H1 (cell line): ENCODE data around the gene LTB. TPM values are rescaled to one million over a fixed set of nuclear protein-coding genes. Genes with fewer than 3 reads are reported as not detected.

Source experiments
- RNF2 ChIP-seq: fragments of 200-900, 300-1000 bp; sonication (generic); IDR thresholded peaks from 2 replicates; pipeline ENCODE4 v1.7.1; 2016; ENCODE audit warnings: borderline replicate concordance, low read depth, mild to moderate bottlenecking, antibody characterized with exemption, low read length; ENCODE audit not compliant: poor library complexity, severe bottlenecking; ENCODE audit errors: missing control alignments
- polyA plus RNA-seq, 7 experiments: library from polyadenylated mRNA; depleted of rRNA in 3 of 7; stranded (reverse) in 5 of 7; unstranded in 2 of 7; fragments of >200 nt in 5 of 7; fragments of 200-250 nt in 2 of 7; gene quantifications; 1 replicate in 5 of 7; 2 replicates in 1 of 7; 4 replicates in 1 of 7; pipeline versions ENCODE4 v1.2.1 to v1.2.3, GENCODE V29; 2011 to 2013; ENCODE audit warnings: missing spikeins in 2 of 7, mixed read lengths in 2 of 7
- small RNA-seq: library from polyadenylated mRNA; stranded (forward); fragments of <200 nt; extraction: miRNeasy Mini kit (QIAGEN cat#:217004); gene quantifications from one replicate; pipeline ENCODE3, GENCODE V24; 2013; ENCODE audit not compliant: insufficient read depth
- total RNA-seq: library from RNA; stranded (reverse); fragmentation: NEBNext Ultra II Directional; extraction: Animal tissue kit (Norgen Biotek cat#: 25700); gene quantifications from 2 replicates; pipeline ENCODE4 v1.2.1, GENCODE V29; 2021
- TF ChIP-seq, protein P1 (sequence below): IDR thresholded peaks from 2 replicates; pipeline ENCODE4 v1.6.1; 2012; ENCODE audit warnings: inconsistent platforms

Gene LTB
- total and polyA plus RNA-seq, 2 of the 8 experiments (the other 6 are each of a cell fraction or from before 2014, with no cell fraction given), result 0.43 to 0.47 TPM

GRCh38 chr6:31530659-31531058 lies 51.6 kb downstream of the LTB start (continued):
- TF ChIP-seq RNF2, result no peak
- TF ChIP-seq, protein P1, sequence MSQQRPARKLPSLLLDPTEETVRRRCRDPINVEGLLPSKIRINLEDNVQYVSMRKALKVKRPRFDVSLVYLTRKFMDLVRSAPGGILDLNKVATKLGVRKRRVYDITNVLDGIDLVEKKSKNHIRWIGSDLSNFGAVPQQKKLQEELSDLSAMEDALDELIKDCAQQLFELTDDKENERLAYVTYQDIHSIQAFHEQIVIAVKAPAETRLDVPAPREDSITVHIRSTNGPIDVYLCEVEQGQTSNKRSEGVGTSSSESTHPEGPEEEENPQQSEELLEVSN, result no peak

Small RNA genes within 50 kb of the gene (small RNA-seq; reads per million reads assigned to genes)
- gene SNORA38 (15.9 reads per million, percentile 89 among the genes with 10 or more reads in this experiment), gene SNORD117 (95.2 reads per million, percentile 97 among the genes with 10 or more reads in this experiment), gene SNORD84 (not detected), gene UQCRHP1 (not detected)

Other genes starting within 250 kb of the LTB start
Only the 30 nearest of the 35 such genes appear.
- gene MICA, start 178.8 kb downstream of the LTB start, total RNA-seq, result 11.3 and 12.5 TPM in 2 replicates
- 16.3 and 17.0 TPM in 2 replicates for gene MICA, start 178.8 kb downstream of the LTB start, polyA plus RNA-seq (2011; rRNA removed)
- 15.4 and 16.2 TPM in 2 replicates for gene MICB, start 84.3 kb downstream of the LTB start, total RNA-seq
- 19.7 and 25.3 TPM in 2 replicates for gene MICB, start 84.3 kb downstream of the LTB start, polyA plus RNA-seq (2011; rRNA removed)
- not detected in 2 replicates for gene MCCD1, start 53.5 kb downstream of the LTB start, total RNA-seq
- not detected in 2 replicates for gene MCCD1, start 53.5 kb downstream of the LTB start, polyA plus RNA-seq (2011; rRNA removed)
- 780 and 794 TPM in 2 replicates for gene DDX39B, start 40.4 kb downstream of the LTB start, total RNA-seq
- gene DDX39B, start 40.4 kb downstream of the LTB start, polyA plus RNA-seq (2011; rRNA removed), result 896 and 1,164 TPM in 2 replicates
- gene ATP6V1G2, start 35.8 kb downstream of the LTB start, total RNA-seq, result 2.9 and 3.0 TPM in 2 replicates
- gene ATP6V1G2, start 35.8 kb downstream of the LTB start, polyA plus RNA-seq (2011; rRNA removed), result 5.1 and 5.7 TPM in 2 replicates
- 10.8 and 11.2 TPM in 2 replicates for gene NFKBIL1, start 34.8 kb downstream of the LTB start, total RNA-seq
- gene NFKBIL1, start 34.8 kb downstream of the LTB start, polyA plus RNA-seq (2011; rRNA removed), result 7.5 and 17.0 TPM in 2 replicates
- gene LTA, start 10.1 kb downstream of the LTB start, total RNA-seq, result not detected in 2 replicates
- not detected in 2 replicates for gene LTA, start 10.1 kb downstream of the LTB start, polyA plus RNA-seq (2011; rRNA removed)
- gene TNF, start 6.9 kb downstream of the LTB start, total RNA-seq, result not detected in 2 replicates
- not detected in 2 replicates for gene TNF, start 6.9 kb downstream of the LTB start, polyA plus RNA-seq (2011; rRNA removed)
- gene LST1, start 3.9 kb upstream of the LTB start, total RNA-seq, result not detected in 2 replicates
- gene LST1, start 3.9 kb upstream of the LTB start, polyA plus RNA-seq (2011; rRNA removed), result 0.25 TPM in 1 of 2 replicates, not detected in the other
- not detected in 2 replicates for gene NCR3, start 10.6 kb upstream of the LTB start, total RNA-seq
- gene NCR3, start 10.6 kb upstream of the LTB start, polyA plus RNA-seq (2011; rRNA removed), result 0.67 and 0.72 TPM in 2 replicates
- 7.5 and 9.8 TPM in 2 replicates for gene AIF1, start 32.8 kb upstream of the LTB start, total RNA-seq
- gene AIF1, start 32.8 kb upstream of the LTB start, polyA plus RNA-seq (2011; rRNA removed), result 3.7 and 6.3 TPM in 2 replicates
- 300 and 303 TPM in 2 replicates for gene PRRC2A, start 38.3 kb upstream of the LTB start, total RNA-seq
- 118 and 203 TPM in 2 replicates for gene PRRC2A, start 38.3 kb upstream of the LTB start, polyA plus RNA-seq (2011; rRNA removed)
- gene BAG6, start 70.2 kb upstream of the LTB start, total RNA-seq, result 325 and 354 TPM in 2 replicates
- gene BAG6, start 70.2 kb upstream of the LTB start, polyA plus RNA-seq (2011; rRNA removed), result 199 and 291 TPM in 2 replicates
- gene APOM, start 73.5 kb upstream of the LTB start, total RNA-seq, result 3.4 and 3.8 TPM in 2 replicates
- gene APOM, start 73.5 kb upstream of the LTB start, polyA plus RNA-seq (2011; rRNA removed), result 9.2 and 12.0 TPM in 2 replicates
- gene C6orf47, start 78.4 kb upstream of the LTB start, total RNA-seq, result 14.6 and 15.6 TPM in 2 replicates
- gene C6orf47, start 78.4 kb upstream of the LTB start, polyA plus RNA-seq (2011; rRNA removed), result 4.7 and 7.2 TPM in 2 replicates
- gene GPANK1, start 82.6 kb upstream of the LTB start, total RNA-seq, result 24.5 and 26.9 TPM in 2 replicates
- 30.2 and 33.2 TPM in 2 replicates for gene GPANK1, start 82.6 kb upstream of the LTB start, polyA plus RNA-seq (2011; rRNA removed)
- 192 and 208 TPM in 2 replicates for gene CSNK2B, start 83.7 kb upstream of the LTB start, total RNA-seq
- 147 and 169 TPM in 2 replicates for gene CSNK2B, start 83.7 kb upstream of the LTB start, polyA plus RNA-seq (2011; rRNA removed)
- gene LY6G5B, start 87.6 kb upstream of the LTB start, total RNA-seq, result 12.1 and 12.6 TPM in 2 replicates
- 9.5 and 10.6 TPM in 2 replicates for gene LY6G5B, start 87.6 kb upstream of the LTB start, polyA plus RNA-seq (2011; rRNA removed)
- 1.1 and 1.2 TPM in 2 replicates for gene LY6G5C, start 98.6 kb upstream of the LTB start, total RNA-seq
- 1.8 and 2.1 TPM in 2 replicates for gene LY6G5C, start 98.6 kb upstream of the LTB start, polyA plus RNA-seq (2011; rRNA removed)
- gene ABHD16A, start 120.9 kb upstream of the LTB start, total RNA-seq, result 29.3 and 32.9 TPM in 2 replicates
- gene ABHD16A, start 120.9 kb upstream of the LTB start, polyA plus RNA-seq (2011; rRNA removed), result 40.2 and 49.6 TPM in 2 replicates
- gene LY6G6F, start 124.4 kb upstream of the LTB start, total RNA-seq, result not detected in 2 replicates
- not detected in 2 replicates for gene LY6G6F, start 124.4 kb upstream of the LTB start, polyA plus RNA-seq (2011; rRNA removed)
- not detected in 2 replicates for gene LY6G6D, start 132.9 kb upstream of the LTB start, total RNA-seq
- 0.74 and 1.8 TPM in 2 replicates for gene LY6G6D, start 132.9 kb upstream of the LTB start, polyA plus RNA-seq (2011; rRNA removed)
- gene LY6G6C, start 139.3 kb upstream of the LTB start, total RNA-seq, result 0.33 TPM in 1 of 2 replicates, not detected in the other
- 0.23 and 0.49 TPM in 2 replicates for gene LY6G6C, start 139.3 kb upstream of the LTB start, polyA plus RNA-seq (2011; rRNA removed)
- not detected in 2 replicates for gene MPIG6B, start 140.9 kb upstream of the LTB start, total RNA-seq
- gene MPIG6B, start 140.9 kb upstream of the LTB start, polyA plus RNA-seq (2011; rRNA removed), result 0.18 and 0.33 TPM in 2 replicates
- gene DDAH2, start 146.9 kb upstream of the LTB start, total RNA-seq, result 53.3 and 55.5 TPM in 2 replicates
- 73.5 and 104 TPM in 2 replicates for gene DDAH2, start 146.9 kb upstream of the LTB start, polyA plus RNA-seq (2011; rRNA removed)
- 250 and 259 TPM in 2 replicates for gene CLIC1, start 154.1 kb upstream of the LTB start, total RNA-seq
- 236 and 277 TPM in 2 replicates for gene CLIC1, start 154.1 kb upstream of the LTB start, polyA plus RNA-seq (2011; rRNA removed)
- 21.3 and 25.3 TPM in 2 replicates for gene MSH5, start 157.6 kb upstream of the LTB start, total RNA-seq
- gene MSH5, start 157.6 kb upstream of the LTB start, polyA plus RNA-seq (2011; rRNA removed), result 26.5 and 34.5 TPM in 2 replicates
- gene SAPCD1, start 180.2 kb upstream of the LTB start, total RNA-seq, result 3.4 and 5.9 TPM in 2 replicates
- gene SAPCD1, start 180.2 kb upstream of the LTB start, polyA plus RNA-seq (2011; rRNA removed), result 3.1 and 4.4 TPM in 2 replicates
- 1.5 and 2.1 TPM in 2 replicates for gene VWA7, start 194.9 kb upstream of the LTB start, total RNA-seq
- gene VWA7, start 194.9 kb upstream of the LTB start, polyA plus RNA-seq (2011; rRNA removed), result 0.82 and 1.1 TPM in 2 replicates
- 162 and 163 TPM in 2 replicates for gene VARS1, start 213.3 kb upstream of the LTB start, total RNA-seq
- gene VARS1, start 213.3 kb upstream of the LTB start, polyA plus RNA-seq (2011; rRNA removed), result 53.5 and 99.3 TPM in 2 replicates